HCT116 (cell line): ENCODE results near the gene HOXD11. TPM values are rescaled to one million over a fixed set of nuclear protein-coding genes. Genes with fewer than 3 reads are reported as not detected.

ENCODE experiments used
- ATAC-seq: fragments of 200-7000 bp; cut with Tn5 transposase; 2 replicates; pipeline ENCODE4 v1.9.1; 2020; ENCODE audit warnings: mild to moderate bottlenecking, moderate library complexity
- BruUV-seq: library from RNA; stranded (reverse); fragments of 400-500 nt; replicated peaks from 2 replicates; lab custom pipeline; 2021; lab: Mats Ljungman, UMichigan
- CTCF ChIA-PET: fragments of 300-600 bp; sonication (Branson Sonifier 250); formaldehyde crosslinking; loops from one replicate; lab custom pipeline; 2021; ENCODE audit warnings: antibody characterized with exemption; lab: Charles Lee
- POLR2A ChIA-PET: fragments of 300-600, 350-600 bp; sonication (Branson Sonifier 250); formaldehyde crosslinking; loops from one replicate; lab custom pipeline; 2021; ENCODE audit warnings: antibody characterized with exemption; lab: Charles Lee
- RAD21 ChIA-PET, 2 experiments: fragments of 300-600 bp; sonication (Branson Sonifier 250); formaldehyde crosslinking; loops; one replicate each; lab custom pipeline; 2023; ENCODE audit warnings: low total read pairs in 2 of 2; ENCODE audit not compliant: uncharacterized antibody in 2 of 2, unreplicated experiment in 2 of 2, low non-redundant PET in 1 of 2; lab: Charles Lee
- DNase-seq: peaks from one replicate; pipeline ENCODE4 v3.0.0-alpha.2; 2010; ENCODE audit warnings: low read depth, low spot score
- H2AFZ ChIP-seq: fragments of 200-600 bp; shearing (Covaris generic), sonication (generic); 2 replicates; pipeline ENCODE4 v1.6.1; 2017; ENCODE audit warnings: low read depth, mixed run types, mixed read lengths, antibody characterized with exemption, low read length; ENCODE audit not compliant: poor library complexity, severe bottlenecking
- H3K27ac ChIP-seq: 2 replicates; pipeline ENCODE4 v1.5.1; 2012; ENCODE audit warnings: low read depth, low read length
- H3K27me3 ChIP-seq: fragments of 200-600 bp; sonication (generic); 2 replicates; pipeline ENCODE4 v1.6.1; 2016; ENCODE audit warnings: mixed run types, low read length, mixed read lengths; ENCODE audit not compliant: insufficient read depth
- H3K36me3 ChIP-seq, 2 experiments: fragments of 200-500 bp in 1 of 2; fragments of 200-600 bp in 1 of 2; sonication (Bioruptor generic) in 1 of 2; sonication (generic) in 1 of 2; 2 replicates each; pipeline versions ENCODE4 v1.5.1 to v1.6.1; 2014 to 2016; ENCODE audit warnings: low read length in 2 of 2, inconsistent platforms in 1 of 2, mixed read lengths in 1 of 2, mixed run types in 1 of 2; ENCODE audit not compliant: insufficient read depth in 2 of 2, control insufficient read depth in 1 of 2
- H3K4me1 ChIP-seq, 2 experiments: fragments of 200-600 bp in 1 of 2; sonication (generic) in 1 of 2; 2 replicates each; pipeline versions ENCODE4 v1.5.1 to v1.6.1; 2012 to 2017; ENCODE audit warnings: low read length in 2 of 2, inconsistent platforms in 1 of 2, mild to moderate bottlenecking in 1 of 2, mixed read lengths in 1 of 2, mixed run types in 1 of 2, moderate library complexity in 1 of 2; ENCODE audit not compliant: insufficient read depth in 2 of 2, control insufficient read depth in 1 of 2
- H3K4me2 ChIP-seq: fragments of 200-600 bp; sonication (generic); 2 replicates; pipeline ENCODE4 v1.6.1; 2017; ENCODE audit warnings: mixed run types, low read length, mixed read lengths
- H3K4me3 ChIP-seq, 2 experiments: fragments of 200-600 bp in 1 of 2; sonication (generic) in 1 of 2; replicated peaks in 1 of 2; 2 replicates each; pipeline ENCODE4 v1.5.1; 2011 to 2016; ENCODE audit warnings: low read length in 2 of 2, control low read depth in 1 of 2, low read depth in 1 of 2, mild to moderate bottlenecking in 1 of 2, mixed read lengths in 1 of 2, mixed run types in 1 of 2
- H3K79me2 ChIP-seq: fragments of 200-600 bp; sonication (generic); 2 replicates; pipeline ENCODE4 v1.6.1; 2017; ENCODE audit warnings: mild to moderate bottlenecking, mixed run types, low read length, moderate library complexity, mixed read lengths; ENCODE audit not compliant: insufficient read depth
- H3K9ac ChIP-seq: fragments of 200-600 bp; sonication (generic); 2 replicates; pipeline ENCODE4 v1.6.1; 2016; ENCODE audit warnings: low read length, mixed read lengths
- H3K9me2 ChIP-seq: fragments of 200-600 bp; sonication (generic), shearing (Covaris generic); 2 replicates; pipeline ENCODE4 v1.6.1; 2017; ENCODE audit warnings: mixed run types, mild to moderate bottlenecking, moderate library complexity; ENCODE audit not compliant: insufficient read depth
- H3K9me3 ChIP-seq, 2 experiments: fragments of 200-500 bp in 1 of 2; fragments of 200-600 bp in 1 of 2; sonication (Bioruptor generic) in 1 of 2; sonication (generic) in 1 of 2; 2 replicates each; pipeline ENCODE4 v1.6.1; 2014 to 2017; ENCODE audit warnings: low read length in 2 of 2, mixed read lengths in 2 of 2, inconsistent platforms in 1 of 2, low read depth in 1 of 2, mild to moderate bottlenecking in 1 of 2, mixed run types in 1 of 2, moderate library complexity in 1 of 2; ENCODE audit not compliant: control insufficient read depth in 1 of 2, insufficient read depth in 1 of 2
- H4K20me1 ChIP-seq: fragments of 200-600 bp; sonication (generic), shearing (Covaris generic); 2 replicates; pipeline ENCODE4 v1.6.1; 2017; ENCODE audit warnings: mixed run types, mild to moderate bottlenecking, moderate library complexity; ENCODE audit not compliant: insufficient read depth
- CBX3 ChIP-seq: IDR thresholded peaks from 2 replicates; pipeline ENCODE4 v1.6.1; 2012; ENCODE audit warnings: low read depth
- CTCF ChIP-seq, 3 experiments: fragments of 200-600 bp in 1 of 3; sonication (generic) in 1 of 3; IDR thresholded peaks in 2 of 3; conservative IDR thresholded peaks in 1 of 3; 2 replicates each; pipeline ENCODE4 v1.5.1; 2012 to 2017; ENCODE audit warnings: low read depth in 2 of 3, low read length in 2 of 3, antibody characterized with exemption in 1 of 3, borderline replicate concordance in 1 of 3, control low read depth in 1 of 3, mild to moderate bottlenecking in 1 of 3, mixed read lengths in 1 of 3, mixed run types in 1 of 3, moderate library complexity in 1 of 3; ENCODE audit not compliant: insufficient read depth in 1 of 3
- FOSL1 ChIP-seq: IDR thresholded peaks from 2 replicates; pipeline ENCODE4 v1.6.1; 2012; ENCODE audit warnings: low read depth
- MAX ChIP-seq: IDR thresholded peaks from 2 replicates; pipeline ENCODE4 v1.6.1; 2012
- POLR2A ChIP-seq: IDR thresholded peaks from 2 replicates; pipeline ENCODE4 v1.7.0; 2011; ENCODE audit warnings: borderline replicate concordance; ENCODE audit not compliant: insufficient read depth, insufficient read length; ENCODE audit errors: extremely low read depth
- POLR2AphosphoS5 ChIP-seq: IDR thresholded peaks from 2 replicates; pipeline ENCODE4 v1.6.1; 2011; ENCODE audit warnings: mild to moderate bottlenecking, low read depth, low read length, moderate library complexity
- RAD21 ChIP-seq: IDR thresholded peaks from 2 replicates; pipeline ENCODE4 v1.6.1; 2012; ENCODE audit warnings: low read depth, mild to moderate bottlenecking
- REST ChIP-seq: IDR thresholded peaks from 2 replicates; pipeline ENCODE4 v1.6.1; 2012; ENCODE audit warnings: low read depth
- TCF7L2 ChIP-seq: IDR thresholded peaks from 2 replicates; pipeline ENCODE4 v1.7.0; 2011; ENCODE audit warnings: borderline replicate concordance, inconsistent platforms; ENCODE audit not compliant: insufficient read depth, insufficient read length; ENCODE audit errors: extremely low read depth
- ZNF274 ChIP-seq: fragments of 200-500 bp; sonication (Bioruptor generic); IDR thresholded peaks from 2 replicates; pipeline ENCODE4 v1.6.1; 2014; ENCODE audit warnings: mild to moderate bottlenecking, low read depth, low read length, inconsistent platforms
- intact Hi-C: fragments of 100-400 bp; cut with micrococcal nuclease; formaldehyde crosslinking; loops from 2 replicates; pipeline ENCODE4 v1.10.0; 2022
- total RNA-seq: library from RNA; stranded (reverse); gene quantifications from one replicate; pipeline ENCODE4 v1.2.1, GENCODE V29; 2021; ENCODE audit not compliant: unreplicated experiment

Gene HOXD11
- total RNA-seq, 1 experiment from 2014 or later = not detected

GRCh38 chr2:176097820-176098365 lies 9.2 kb upstream of the HOXD11 start:
- no peaks in the 10 kb centered on the region for H3K9me3 ChIP-seq
- H3K4me2 ChIP-seq = peak overlapping the region; percentile 96
- TF ChIP-seq MAX = no peak
- TF ChIP-seq FOSL1 = no peak
- TF ChIP-seq RAD21 = no peak
- TF ChIP-seq CTCF (IDR thresholded peaks at IDR 0.05 in 2 of 3, conservative IDR thresholded peaks at IDR 0.05 in 1 of 3; ENCODE audit: borderline replicate concordance in 1 of 3, insufficient read depth in 1 of 3, low read depth in 2 of 3, low read length in 2 of 3) = no peak
- TF ChIP-seq ZNF274 = no peak
- TF ChIP-seq CBX3 = no peak
- TF ChIP-seq POLR2AphosphoS5 = no peak
- no peak for TF ChIP-seq REST
- TF ChIP-seq TCF7L2 = no peak
- TF ChIP-seq POLR2A = no peak
- H4K20me1 ChIP-seq = no peaks in the 10 kb centered on the region
- H3K4me3 ChIP-seq = peak overlapping the region; percentile 46 to 64
- no peaks in the 10 kb centered on the region for H3K36me3 ChIP-seq
- H3K9ac ChIP-seq = peak overlapping the region; percentile 60
- POLR2A ChIA-PET = interaction anchor here (0.6 kb wide), 2 partner anchors 24 to 408 kb away, joined by 3 read pairs; no protein-coding TSS in a partner anchor
- no TSS peak for BruUV-seq
- DNase-seq (no peak), ATAC-seq (peak; percentile 38)
- H2AFZ ChIP-seq = peak overlapping the region; percentile 96
- CTCF ChIA-PET = interaction anchor here (0.6 to 2.6 kb wide), 13 partner anchors 9 to 1397 kb away, joined by 3 to 24 read pairs (median 4); partner anchors contain the start of gene HOXD11
- no peaks in the 10 kb centered on the region for H3K27me3 ChIP-seq
- H3K79me2 ChIP-seq = no peaks in the 10 kb centered on the region
- peaks cover 5 to 18% of the 10 kb centered on the region in 2 experiments; a peak in 3 of 4 replicates for H3K4me1 ChIP-seq
- no peaks in the 10 kb centered on the region for H3K9me2 ChIP-seq
- no peak overlapping the region for H3K27ac ChIP-seq
- RAD21 ChIA-PET = interaction anchor here (1.0 to 1.1 kb wide), 2 partner anchors 408 to 1327 kb away, joined by 3 to 4 read pairs; no protein-coding TSS in a partner anchor
- intact Hi-C loops = loop anchor here (1.0 to 5.0 kb wide), 5 partner anchors 408 to 1326 kb away; no protein-coding TSS in a partner anchor
